NCI-H82 (cell line): ENCODE results near the gene CSGALNACT2.
"Not testable (repeated sequence)": the region's sequence is repeated elsewhere in the genome, so short reads cannot be mapped to it uniquely, and the experiment has no call there.

Source experiments
- DNase-seq: peaks from one replicate; lab custom pipeline; 2025; lab: John Stamatoyannopoulos, UW

The CSGALNACT2 gene, protein sequence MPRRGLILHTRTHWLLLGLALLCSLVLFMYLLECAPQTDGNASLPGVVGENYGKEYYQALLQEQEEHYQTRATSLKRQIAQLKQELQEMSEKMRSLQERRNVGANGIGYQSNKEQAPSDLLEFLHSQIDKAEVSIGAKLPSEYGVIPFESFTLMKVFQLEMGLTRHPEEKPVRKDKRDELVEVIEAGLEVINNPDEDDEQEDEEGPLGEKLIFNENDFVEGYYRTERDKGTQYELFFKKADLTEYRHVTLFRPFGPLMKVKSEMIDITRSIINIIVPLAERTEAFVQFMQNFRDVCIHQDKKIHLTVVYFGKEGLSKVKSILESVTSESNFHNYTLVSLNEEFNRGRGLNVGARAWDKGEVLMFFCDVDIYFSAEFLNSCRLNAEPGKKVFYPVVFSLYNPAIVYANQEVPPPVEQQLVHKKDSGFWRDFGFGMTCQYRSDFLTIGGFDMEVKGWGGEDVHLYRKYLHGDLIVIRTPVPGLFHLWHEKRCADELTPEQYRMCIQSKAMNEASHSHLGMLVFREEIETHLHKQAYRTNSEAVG

DNA sequence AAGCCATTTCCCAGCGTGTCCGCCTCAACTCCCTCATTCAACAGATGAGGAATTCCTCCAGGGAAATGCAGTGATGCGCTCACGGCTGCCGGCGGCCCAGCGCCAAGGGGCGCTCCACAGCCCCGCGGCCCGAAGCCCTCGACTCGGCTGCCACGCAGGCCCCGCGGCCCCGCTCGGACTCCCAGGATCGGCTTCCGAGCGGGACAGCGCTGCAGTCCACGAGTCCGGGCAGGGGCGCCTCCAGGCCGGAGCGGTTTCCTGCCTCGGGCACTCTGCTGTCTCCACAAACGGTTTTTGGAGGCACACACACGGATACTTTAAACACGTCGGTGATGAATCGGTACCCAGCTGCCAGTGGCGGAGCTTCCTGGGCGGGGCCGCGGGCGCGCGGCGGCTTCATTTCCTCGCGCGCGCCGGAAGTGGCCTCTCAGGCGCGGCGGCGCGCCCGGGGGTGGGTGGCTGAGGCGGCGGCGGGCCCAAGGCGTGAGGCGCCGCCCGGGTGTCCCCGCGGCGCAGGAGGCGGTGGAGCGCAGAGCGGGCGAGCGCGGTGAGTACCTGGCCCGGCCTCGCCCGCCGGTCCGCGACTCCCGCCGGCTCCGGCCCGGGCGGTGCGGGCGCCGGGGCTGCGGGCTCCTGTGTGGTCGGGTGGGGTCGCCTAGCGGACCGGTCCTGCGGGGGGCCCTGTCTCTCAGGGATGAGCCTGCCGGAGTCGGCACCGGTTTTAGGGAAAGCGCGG, at the start of gene CSGALNACT2:
Gene CSGALNACT2 (plus strand): TSS at position 425 of the 736 bp plus-strand sequence. CDS start 16,705 bp downstream, outside the sequence.
- DNase-seq = peak; percentile 79

DNA sequence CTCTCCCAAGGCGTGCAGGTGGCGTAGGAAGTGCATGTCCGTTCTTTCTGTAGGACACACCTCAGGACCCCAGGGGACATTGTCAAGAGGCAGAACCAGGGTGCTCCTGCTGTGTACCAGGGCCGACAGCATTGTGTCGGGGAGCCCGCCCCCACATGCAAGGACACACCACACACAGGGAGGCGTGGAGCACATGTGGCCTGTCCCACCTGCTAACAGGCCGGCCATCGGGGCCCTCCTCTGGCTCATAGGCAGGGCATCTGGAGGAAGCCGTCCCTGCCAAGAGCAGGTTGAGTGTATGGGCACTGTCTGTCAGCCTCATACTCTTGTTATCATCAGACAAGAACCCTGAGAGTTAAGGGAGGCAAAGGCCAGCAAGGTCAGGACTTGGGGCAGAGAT, 48.7 kb upstream of the CSGALNACT2 start:
- no peak for DNase-seq

DNA sequence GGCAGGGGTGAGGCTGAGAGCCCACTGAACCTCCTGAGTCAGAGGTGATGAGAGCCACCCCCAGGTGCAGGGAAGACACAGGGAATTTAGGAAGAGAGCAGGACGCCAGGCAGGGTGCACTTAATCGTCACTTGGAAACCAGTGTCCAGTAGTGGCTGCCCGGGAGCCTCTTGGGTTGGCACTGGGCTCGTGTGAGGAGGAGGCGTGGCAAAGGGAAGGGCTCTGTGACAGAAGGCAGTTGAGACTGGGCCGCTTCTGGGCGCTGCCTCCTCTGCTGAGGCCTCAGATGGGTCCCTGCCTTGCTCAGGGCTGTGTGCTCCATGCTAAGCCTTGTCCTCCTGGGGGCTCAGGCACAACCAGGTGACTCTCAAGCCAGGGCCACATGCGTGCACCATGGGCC, 48.1 kb upstream of the CSGALNACT2 start:
- DNase-seq = no peak

DNA sequence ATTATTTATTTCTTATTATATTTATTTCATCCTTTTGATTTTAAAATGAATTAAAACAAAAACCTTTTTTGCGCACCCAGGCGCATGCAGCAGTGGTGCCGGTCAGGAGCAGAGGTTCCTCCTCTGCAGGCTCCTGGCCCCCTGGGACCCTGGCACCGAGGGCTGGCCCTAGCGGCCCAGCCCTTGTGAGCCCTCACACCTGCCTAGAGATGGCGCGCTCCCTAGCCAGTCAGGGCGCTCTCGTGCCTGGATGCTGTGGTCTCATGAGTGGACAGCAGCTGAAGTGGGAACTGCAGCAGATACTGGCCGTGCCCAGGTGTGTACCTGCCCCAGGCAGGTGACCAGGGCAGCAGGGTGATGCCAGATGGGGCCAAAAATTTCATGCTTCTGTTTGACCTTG, 47.6 kb upstream of the CSGALNACT2 start:
- no peak for DNase-seq

DNA sequence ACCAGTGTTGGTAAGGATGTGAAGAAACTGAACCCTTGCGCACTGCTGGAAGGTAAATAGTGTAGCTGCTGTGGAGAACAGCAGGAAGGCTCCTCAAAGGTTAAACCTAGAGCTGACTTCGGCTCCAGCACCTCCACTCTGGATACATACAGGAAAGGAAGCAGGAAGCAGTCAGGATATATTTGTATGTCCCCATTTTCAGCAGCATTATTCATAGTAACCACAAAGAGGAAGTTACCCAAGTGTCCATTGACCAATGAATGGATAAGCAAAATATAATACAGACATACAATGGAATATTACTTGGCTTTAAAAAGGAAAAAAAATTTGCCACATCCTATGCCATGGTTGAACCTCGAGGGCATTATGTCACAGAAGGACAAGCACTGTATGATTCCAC, 46.4 kb upstream of the CSGALNACT2 start:
- no peak for DNase-seq

DNA sequence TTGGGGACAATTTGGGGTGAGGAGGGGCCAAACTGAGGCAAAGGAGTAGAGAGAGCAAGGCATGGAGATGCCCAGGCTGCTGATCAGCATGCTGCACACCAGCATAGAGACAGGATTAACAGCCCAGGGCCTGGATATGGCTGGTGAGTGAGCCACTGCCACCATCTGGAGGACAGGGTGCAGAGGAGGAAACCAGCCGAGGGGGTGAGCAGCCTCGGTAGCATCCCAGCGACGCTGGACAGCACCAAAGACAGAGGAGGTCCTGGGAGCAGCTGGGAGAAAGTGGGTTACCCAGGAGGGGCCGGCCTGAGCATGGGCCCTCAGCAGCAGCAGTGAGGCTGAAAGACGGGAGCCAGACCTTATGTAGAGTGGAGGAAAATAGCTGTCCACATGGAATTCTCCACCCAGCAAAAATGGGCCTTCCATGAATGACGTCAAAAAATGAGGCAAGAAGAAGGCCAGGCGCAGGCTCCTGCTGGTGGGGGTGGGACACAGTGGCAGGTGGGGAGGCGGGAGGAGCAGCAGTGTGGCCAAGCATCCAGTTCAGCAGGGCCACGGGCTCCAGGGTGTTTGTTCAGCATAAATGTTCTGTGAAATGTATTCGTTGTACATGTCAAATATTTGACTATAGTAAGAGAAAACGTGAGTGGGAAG, 44.7 kb upstream of the CSGALNACT2 start:
- DNase-seq = peak; percentile 72

DNA sequence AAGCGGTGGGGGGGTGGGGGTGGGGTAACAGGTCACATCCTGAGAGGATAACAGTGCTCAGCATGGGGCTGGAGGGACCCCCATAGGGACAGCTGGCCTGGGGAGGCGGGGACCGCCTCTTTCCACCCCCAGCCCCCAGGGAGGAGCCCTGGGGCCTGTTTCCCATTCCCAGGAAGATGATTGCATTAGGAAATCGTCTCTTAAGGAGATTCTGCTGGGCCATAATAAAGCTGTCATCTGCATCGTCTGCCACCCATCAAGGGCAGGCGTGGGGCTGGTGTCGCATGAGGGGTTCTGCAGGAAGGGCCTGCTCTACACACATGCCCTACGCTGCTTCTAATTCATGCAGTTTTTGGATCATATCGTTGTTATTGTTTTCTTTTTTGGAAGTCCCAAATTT, 44.2 kb upstream of the CSGALNACT2 start:
- DNase-seq = no peak

DNA sequence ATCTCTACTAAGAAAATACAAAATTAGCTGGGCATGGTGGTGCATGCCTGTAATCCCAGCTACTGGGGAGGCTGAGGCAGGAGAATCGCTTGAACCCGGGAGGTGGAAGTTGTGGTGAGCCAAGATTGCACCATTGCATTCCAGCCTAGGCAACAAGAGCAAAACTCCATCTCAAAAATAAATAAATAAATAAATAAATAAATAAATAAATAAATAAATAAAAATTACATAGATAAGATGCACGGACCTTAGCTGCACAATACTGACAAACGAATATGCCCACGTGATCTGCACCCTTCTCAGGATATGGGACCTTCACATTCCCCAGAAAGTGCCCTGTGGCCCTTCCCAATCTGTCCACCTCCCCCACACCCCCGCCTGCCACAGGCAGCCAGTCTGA, 38.9 kb upstream of the CSGALNACT2 start:
- not testable (repeated sequence) for DNase-seq

DNA sequence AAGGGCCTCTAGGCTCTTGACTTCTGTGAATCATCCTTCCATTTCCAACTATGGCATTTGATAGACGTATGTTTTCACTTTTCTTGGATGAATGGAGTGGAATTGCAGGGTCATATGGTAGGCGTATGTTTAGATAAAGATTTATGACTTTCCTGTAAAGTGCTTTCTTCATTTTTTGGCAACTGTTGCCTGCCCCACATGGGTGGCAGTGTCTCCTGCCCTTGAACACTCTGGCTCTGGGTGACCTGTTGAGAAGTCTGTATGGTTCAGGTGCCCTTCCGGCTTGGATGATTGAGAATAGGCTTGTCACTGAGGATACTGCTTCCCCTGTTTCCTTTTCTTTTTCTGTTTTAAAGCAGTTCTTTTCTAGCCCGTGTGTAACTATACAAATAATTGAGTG, 38.3 kb upstream of the CSGALNACT2 start:
- DNase-seq = no peak

DNA sequence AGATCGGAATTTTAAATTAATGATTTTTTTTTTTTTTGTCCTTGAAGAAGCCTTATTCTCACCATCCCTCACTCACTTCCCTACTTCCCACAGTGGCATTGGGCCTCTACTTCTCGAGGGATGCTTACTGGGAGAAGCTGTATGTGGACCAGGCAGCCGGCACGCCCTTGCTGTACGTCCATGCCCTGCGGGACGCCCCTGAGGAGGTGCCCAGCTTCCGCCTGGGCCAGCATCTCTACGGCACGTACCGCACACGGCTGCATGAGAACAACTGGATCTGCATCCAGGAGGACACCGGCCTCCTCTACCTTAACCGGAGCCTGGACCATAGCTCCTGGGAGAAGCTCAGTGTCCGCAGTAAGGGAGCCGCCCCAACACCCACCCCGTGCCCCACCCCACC, 37.9 kb upstream of the CSGALNACT2 start:
- DNase-seq = no peak

DNA sequence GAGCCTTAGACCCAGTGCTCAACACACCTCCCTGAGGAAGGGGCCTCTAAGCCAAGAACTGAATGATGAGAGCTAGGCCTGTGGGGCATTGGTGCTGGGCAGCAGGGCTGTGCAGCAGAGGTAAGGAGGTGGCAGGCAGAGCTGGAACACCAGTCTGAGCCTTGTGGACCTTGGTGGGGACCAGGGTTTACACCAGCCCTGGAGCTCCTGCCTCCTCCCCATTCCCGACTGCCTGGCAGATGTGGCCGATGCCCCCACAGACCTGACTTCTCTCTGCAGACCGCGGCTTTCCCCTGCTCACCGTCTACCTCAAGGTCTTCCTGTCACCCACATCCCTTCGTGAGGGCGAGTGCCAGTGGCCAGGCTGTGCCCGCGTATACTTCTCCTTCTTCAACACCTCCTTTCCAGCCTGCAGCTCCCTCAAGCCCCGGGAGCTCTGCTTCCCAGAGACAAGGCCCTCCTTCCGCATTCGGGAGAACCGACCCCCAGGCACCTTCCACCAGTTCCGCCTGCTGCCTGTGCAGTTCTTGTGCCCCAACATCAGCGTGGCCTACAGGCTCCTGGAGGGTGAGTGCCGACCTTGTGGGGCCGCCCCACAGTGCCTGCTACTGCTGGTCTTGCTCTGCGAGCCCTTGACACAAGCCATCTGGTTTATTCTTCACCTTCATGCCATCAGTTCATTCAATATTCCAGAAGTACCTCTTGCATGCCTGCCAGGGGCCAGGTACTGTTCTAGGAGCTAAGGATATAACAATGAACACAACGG, 36.0 kb upstream of the CSGALNACT2 start:
- DNase-seq = no peak

DNA sequence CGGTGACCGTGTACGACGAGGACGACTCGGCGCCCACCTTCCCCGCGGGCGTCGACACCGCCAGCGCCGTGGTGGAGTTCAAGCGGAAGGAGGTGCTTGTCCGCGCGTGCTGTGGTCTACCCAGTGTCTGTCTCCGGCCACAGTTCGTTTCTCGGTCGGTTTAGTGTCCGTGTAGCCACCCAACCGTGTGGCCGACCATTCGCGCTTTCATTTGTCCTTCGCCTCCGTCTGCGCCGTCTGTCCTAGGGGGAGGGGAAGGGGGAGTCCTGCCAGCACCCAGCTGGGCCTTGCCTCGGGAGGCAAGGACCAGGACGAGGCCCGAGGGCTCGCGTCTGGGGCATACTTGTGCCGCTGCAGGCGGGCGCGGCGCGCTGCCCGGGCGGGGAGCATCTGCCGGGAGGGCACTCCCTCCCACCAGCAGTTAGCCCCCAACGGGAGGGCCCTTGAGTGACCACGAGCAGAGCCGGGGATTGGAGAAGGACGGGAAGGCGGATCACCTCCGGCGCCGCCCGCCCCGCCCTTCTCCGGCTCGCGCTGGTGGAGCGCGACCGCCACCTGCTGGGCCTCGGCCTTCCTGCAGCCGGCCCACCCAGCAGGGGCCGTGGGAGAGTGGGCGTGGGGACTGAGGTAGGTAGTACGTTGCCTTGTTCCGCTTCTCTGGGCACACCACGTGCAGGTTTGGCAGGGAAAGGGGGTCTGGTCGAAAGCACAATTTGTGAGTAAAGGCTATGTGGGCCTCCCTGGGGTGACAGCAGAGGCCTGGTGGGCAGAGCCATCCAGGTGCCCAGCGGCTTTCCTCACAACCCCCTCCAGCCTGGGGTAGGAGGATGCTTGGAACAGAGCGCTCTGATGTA, 32.9 kb upstream of the CSGALNACT2 start:
- DNase-seq = peak; percentile 82

DNA sequence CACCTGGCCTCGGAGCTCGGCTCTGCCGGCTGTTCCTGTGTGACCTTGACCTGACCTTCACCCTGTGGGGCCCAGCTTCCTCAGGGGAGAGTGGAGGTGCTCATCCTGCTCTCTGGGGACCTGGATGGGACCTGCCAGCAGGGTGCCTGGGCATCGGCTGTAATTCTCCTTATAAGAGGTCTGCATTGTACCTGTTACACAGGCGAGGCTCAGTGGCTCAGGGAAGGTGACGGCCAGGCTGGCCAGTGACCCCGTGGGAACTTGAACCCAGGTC, 32.4 kb upstream of the CSGALNACT2 start:
- DNase-seq = no peak

DNA sequence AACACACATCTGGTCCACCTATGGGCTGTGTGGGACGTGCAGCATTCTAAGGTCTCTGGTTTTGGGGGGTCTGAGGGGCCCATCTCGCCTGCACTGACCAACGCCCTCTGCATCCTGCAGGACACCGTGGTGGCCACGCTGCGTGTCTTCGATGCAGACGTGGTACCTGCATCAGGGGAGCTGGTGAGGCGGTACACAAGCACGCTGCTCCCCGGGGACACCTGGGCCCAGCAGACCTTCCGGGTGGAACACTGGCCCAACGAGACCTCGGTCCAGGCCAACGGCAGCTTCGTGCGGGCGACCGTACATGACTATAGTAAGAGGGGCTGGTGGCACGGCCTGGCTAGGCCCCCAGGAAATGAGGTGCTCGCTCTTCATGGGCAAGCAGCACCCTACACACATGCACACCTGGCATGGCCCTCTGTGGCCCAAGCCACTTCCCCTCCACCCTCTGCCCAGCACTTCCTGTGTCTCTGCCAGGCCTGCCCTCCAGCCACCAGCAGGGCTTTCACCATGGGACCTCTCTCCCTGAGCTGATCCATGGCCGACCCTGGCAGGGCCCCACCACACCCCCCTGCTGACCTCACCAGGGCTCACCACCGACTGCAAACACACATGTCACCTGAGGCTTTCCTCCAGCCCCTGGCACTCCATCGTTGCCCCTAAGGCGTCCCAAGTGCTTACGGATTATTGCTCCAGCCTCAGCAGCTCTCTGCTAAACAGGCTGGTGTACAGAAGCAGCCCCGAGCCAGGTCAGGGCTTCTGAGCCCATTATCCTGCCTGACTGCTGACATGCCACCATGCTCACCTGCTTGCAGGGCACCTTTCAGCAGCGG, 31.8 kb upstream of the CSGALNACT2 start:
- DNase-seq = no peak

DNA sequence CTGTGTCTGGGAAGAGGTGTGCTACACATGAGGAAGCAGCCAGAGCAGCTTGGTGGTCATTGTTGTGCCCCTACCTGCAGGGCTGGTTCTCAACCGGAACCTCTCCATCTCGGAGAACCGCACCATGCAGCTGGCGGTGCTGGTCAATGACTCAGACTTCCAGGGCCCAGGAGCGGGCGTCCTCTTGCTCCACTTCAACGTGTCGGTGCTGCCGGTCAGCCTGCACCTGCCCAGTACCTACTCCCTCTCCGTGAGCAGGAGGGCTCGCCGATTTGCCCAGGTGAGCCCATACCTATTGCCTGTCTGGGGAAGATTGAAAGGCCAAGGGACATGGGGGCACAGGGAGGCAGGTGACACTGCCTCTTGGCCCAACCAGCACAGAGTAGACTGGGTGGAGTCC, 29.3 kb upstream of the CSGALNACT2 start:
- DNase-seq = no peak

DNA sequence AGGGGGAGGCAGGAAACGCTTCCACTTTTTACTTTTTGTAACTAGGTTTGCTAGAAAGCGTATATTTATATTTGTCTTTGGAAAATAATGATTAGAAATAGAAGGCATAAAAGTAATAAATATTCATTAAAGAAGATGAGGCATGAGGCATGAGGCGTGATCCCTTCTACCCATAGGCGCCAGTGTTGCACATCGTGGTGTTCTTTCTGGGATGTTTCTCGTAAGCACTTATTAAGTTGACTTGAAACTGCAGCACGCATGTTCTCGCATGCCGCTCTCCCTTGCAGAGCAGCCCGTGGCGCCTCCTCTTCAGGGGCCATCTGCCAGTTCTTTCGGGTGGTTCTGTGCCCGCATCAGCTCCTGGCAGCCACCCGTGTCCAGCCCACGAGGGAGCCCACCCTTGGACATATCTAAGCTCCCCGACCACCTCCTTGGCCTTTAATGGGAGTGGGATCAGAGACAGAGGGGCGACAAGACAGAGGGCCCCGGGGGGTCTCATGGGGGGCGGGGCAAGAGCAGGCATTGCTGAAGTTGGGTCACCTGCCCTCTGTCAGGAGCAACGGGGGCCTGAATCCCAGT, 28.5 kb upstream of the CSGALNACT2 start:
- no peak for DNase-seq

DNA sequence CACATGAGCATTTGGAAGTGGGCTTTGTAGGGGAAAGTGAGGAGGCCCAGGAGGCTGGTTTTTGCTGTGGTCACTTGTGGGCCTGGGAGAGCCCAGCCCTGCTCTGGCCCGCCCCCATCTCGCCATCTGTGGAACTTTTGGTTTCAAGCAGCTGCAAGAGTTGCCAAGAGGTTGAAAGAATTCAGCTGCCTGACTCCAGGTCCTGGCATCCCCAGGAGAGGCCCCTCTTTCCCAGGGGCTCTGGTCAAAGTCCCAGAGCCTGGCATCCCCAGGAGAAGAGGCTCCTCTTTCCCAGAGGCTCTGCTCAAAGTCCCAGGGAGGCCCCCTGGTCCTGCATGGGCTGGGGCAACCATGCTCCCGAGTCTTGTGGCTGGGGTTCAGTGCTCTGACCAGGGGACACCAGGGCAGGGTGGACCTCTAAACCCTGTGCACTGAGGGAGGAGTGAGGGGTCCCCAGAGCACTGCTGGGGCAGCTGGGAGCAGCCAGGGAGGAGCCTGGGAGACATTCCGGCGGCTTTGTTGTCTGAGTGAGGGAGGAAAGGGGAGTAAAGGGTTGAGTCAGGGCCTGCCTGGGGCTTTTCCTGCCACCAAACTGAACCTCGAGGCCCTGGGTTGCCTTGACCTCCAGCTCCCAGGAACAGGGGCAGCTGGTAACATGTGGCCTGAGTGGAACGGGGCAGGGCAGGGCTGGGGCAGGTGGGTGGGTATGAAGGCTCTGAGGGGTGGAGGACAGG, 27.7 kb upstream of the CSGALNACT2 start:
- DNase-seq = no peak

DNA sequence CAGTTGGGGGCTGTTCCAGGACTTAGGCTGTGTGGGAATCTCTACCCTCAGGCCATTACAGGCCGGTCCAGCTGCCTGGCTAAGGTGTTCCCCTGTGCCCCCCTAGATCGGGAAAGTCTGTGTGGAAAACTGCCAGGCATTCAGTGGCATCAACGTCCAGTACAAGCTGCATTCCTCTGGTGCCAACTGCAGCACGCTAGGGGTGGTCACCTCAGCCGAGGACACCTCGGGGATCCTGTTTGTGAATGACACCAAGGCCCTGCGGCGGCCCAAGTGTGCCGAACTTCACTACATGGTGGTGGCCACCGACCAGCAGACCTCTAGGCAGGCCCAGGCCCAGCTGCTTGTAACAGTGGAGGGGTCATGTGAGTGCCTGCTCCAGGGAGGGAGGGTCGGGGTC, 27.1 kb upstream of the CSGALNACT2 start:
- no peak for DNase-seq

DNA sequence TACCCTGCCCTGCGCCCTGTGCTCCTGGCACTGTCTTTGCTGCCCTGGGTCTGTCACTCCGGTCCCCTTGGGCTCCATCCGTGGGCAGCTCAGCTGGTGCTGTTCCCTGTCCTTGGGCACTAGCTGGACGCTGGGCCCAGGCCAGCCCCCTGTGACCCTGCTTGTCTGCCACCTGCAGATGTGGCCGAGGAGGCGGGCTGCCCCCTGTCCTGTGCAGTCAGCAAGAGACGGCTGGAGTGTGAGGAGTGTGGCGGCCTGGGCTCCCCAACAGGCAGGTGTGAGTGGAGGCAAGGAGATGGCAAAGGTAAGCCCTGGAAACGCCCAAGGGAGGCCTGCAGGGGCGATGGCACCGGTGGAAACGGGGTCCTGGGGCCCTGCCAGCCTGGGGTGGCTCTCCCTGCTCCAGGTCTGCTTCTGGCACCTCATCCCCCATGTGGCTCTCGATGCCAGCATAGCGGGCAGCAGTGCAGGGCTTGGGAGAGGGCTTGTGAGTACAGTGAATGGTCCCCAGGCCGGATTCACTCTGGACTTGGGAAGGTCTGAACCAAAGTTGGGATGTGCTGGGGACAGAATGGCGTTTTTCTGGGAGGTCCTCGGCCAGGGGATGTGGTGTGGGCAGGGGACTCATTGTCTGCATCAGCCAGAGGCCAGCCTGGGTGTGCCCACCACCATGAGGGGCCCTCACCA, 26.2 kb upstream of the CSGALNACT2 start:
- no peak for DNase-seq
